ENCODE results near the gene OLFM2. TPM values are rescaled to one million over a fixed set of nuclear protein-coding genes. Genes with fewer than 3 reads are reported as not detected.

Gene OLFM2
- total RNA-seq, 1 donor from 2014 or later: 1.7 TPM

GRCh38 chr19:9901642-9902041 lies 34.7 kb downstream of the OLFM2 start:
- Histone ChIP-seq H3K9me3 (replicated peaks) (no peaks in the 10 kb centered on the region), H3K36me3 (no peaks in the 10 kb centered on the region), H3K4me1 (no peaks in the 10 kb centered on the region), H3K4me3 (no peak overlapping the region), H3K27me3 (ENCODE audit: low read depth) (peaks cover 86% of the 10 kb centered on the region), H3K27ac (replicated peaks) (no peak overlapping the region)
- intact Hi-C loops (cut with micrococcal nuclease): no loop called here
- DNase-seq: no peak
- TF ChIP-seq CTCF (IDR thresholded peaks at IDR 0.05; ENCODE audit: borderline replicate concordance): no peak

DNA sequence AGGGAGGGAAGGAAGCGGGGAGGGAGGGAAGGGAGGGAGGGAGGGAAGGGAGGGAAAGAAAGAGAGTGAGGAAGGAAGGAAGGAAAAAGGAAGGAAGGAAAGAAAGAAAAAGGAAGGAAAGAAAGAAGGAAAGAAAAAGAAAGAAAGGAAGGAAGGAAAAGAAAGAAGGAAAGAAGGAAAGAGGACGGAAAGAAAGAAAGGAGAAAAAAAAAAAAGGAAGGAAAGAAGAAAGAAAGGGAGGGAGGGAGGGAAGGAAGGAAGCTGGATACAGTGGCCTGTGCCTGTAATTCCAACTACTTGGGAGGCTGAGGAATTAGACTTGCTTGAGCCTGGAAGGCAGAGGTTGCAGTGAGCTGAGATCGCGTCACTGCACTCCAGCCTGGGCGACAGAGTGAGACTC lies 35.3 kb downstream of the OLFM2 start:
- Histone ChIP-seq H3K4me3 (no peak overlapping the region), H3K27me3 (ENCODE audit: low read depth) (peaks cover 85% of the 10 kb centered on the region), H3K36me3 (no peaks in the 10 kb centered on the region), H3K4me1 (no peaks in the 10 kb centered on the region), H3K27ac (replicated peaks) (no peak overlapping the region), H3K9me3 (replicated peaks) (no peaks in the 10 kb centered on the region)
- no peak for DNase-seq
- intact Hi-C loops (cut with micrococcal nuclease): no loop called here
- no peak for TF ChIP-seq CTCF (IDR thresholded peaks at IDR 0.05; ENCODE audit: borderline replicate concordance)

- Histone ChIP-seq H3K9me3 (replicated peaks) (no peaks in the 10 kb centered on the region), H3K27ac (replicated peaks) (no peak overlapping the region), H3K36me3 (no peaks in the 10 kb centered on the region), H3K4me3 (no peak overlapping the region), H3K27me3 (ENCODE audit: low read depth) (peaks cover 38% of the 10 kb centered on the region), H3K4me1 (no peaks in the 10 kb centered on the region)
- no peak for TF ChIP-seq CTCF (IDR thresholded peaks at IDR 0.05; ENCODE audit: borderline replicate concordance)
- intact Hi-C loops (cut with micrococcal nuclease): no loop called here
- DNase-seq: no peak
Measured at GRCh38 chr19:9891609-9892373, 44.5 kb downstream of the OLFM2 start.

DNA sequence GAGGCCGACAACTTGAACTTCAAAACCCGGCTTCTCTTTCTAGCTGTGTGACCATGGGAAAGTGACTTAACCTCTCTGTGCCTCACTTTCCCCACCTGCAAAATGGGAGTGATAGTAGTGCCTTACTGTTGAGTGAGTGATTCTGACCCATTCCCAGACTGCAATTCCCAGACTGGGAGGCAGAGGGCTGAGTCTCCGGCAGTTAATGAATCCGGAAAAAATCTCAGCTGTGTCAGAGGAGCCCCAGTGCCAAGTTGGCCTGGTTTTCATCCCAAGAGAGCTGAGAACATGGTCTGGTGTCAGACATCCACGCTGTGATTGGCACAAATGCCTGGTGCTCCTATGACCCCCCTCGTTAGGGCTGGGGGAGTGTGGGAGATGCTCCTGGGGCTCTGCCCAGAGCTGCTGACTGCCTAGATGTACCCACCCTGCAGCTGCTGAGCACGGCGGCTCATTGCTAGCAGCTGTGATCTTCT lies 51.2 kb downstream of the OLFM2 start:
- Histone ChIP-seq H3K27ac (replicated peaks) (no peak overlapping the region), H3K4me1 (no peaks in the 10 kb centered on the region), H3K27me3 (ENCODE audit: low read depth) (peaks cover 55% of the 10 kb centered on the region), H3K4me3 (no peak overlapping the region), H3K36me3 (no peaks in the 10 kb centered on the region), H3K9me3 (replicated peaks) (no peaks in the 10 kb centered on the region)
- TF ChIP-seq CTCF (IDR thresholded peaks at IDR 0.05; ENCODE audit: borderline replicate concordance): peak; percentile 44
- peak; percentile 41 for DNase-seq
- intact Hi-C loops (cut with micrococcal nuclease): no loop called here

DNA sequence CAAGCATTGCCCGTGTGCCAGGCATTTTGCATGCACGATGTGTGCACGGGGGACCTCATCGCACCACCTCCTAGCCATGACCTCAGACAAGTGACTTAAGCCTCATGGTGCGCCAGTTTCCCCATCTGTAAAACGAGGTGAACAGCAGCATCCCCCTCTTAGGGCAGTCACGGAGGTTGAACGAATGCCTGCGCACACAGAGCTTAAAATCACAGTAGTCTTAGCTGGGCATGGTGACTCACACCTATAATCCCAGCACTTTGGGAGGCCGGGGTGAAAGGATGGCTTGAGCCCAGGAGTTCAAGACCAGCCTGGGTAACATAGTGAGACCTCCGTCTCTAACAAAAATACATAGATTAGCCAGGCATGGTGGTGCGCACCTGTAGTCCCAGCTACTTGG lies 52.6 kb downstream of the OLFM2 start:
- H3K36me3 ChIP-seq: no peaks in the 10 kb centered on the region
- H3K9me3 ChIP-seq (replicated peaks): no peaks in the 10 kb centered on the region
- intact Hi-C loops (cut with micrococcal nuclease): no loop called here
- peaks cover 49% of the 10 kb centered on the region for H3K27me3 ChIP-seq (ENCODE audit: low read depth)
- no peak for DNase-seq
- no peak overlapping the region for H3K4me3 ChIP-seq
- no peak overlapping the region for H3K27ac ChIP-seq (replicated peaks)
- H3K4me1 ChIP-seq: no peaks in the 10 kb centered on the region
- TF ChIP-seq CTCF (IDR thresholded peaks at IDR 0.05; ENCODE audit: borderline replicate concordance): no peak

All from left ventricle myocardium inferior (tissue), 1 donor.